SK-N-SH treated with all-trans-retinoic acid at 6 μM for 48 hours (cell line): Measurements from ENCODE around the gene MAP3K14.

Source experiments
- ATAC-seq: fragments of 200-7000 bp; cut with Tn5 transposase; 3 replicates; pipeline ENCODE4 v1.9.1; 2020; ENCODE audit warnings: mild to moderate bottlenecking, moderate library complexity
- BACH2 ChIP-seq: fragments of 250-450 bp; sonication (Bioruptor Pico); IDR thresholded peaks from 2 replicates; pipeline ENCODE4 v1.9.0; 2021; ENCODE audit warnings: mild to moderate bottlenecking, borderline replicate concordance
- CSDC2 ChIP-seq: fragments of 250-450 bp; sonication (Bioruptor Pico); IDR thresholded peaks from 2 replicates; pipeline ENCODE4 v1.5.0; 2020; ENCODE audit warnings: mild to moderate bottlenecking, moderate library complexity
- ESRRG ChIP-seq: fragments of 250-450 bp; sonication (Bioruptor Pico); IDR thresholded peaks from 2 replicates; pipeline ENCODE4 v1.6.1; 2021; ENCODE audit warnings: mild to moderate bottlenecking
- GLIS3 ChIP-seq: fragments of 250-450 bp; sonication (Bioruptor Pico); IDR thresholded peaks from 2 replicates; pipeline ENCODE4 v1.5.0; 2020; ENCODE audit warnings: mild to moderate bottlenecking, moderate library complexity
- ISL1 ChIP-seq: fragments of 250-450 bp; sonication (Bioruptor Pico); IDR thresholded peaks from 2 replicates; pipeline ENCODE4 v2.1.2; 2022; ENCODE audit warnings: mild to moderate bottlenecking, moderate library complexity
- OSR1 ChIP-seq: fragments of 250-450 bp; sonication (Bioruptor Pico); IDR thresholded peaks from 2 replicates; pipeline ENCODE4 v1.8.0; 2022; ENCODE audit warnings: moderate library complexity, mild to moderate bottlenecking, inconsistent platforms
- PPARA ChIP-seq: fragments of 250-450 bp; sonication (Bioruptor Pico); IDR thresholded peaks from 2 replicates; pipeline ENCODE4 v1.5.0; 2020; ENCODE audit warnings: mild to moderate bottlenecking, borderline replicate concordance
- RARB ChIP-seq: fragments of 250-450 bp; sonication (Bioruptor Pico); IDR thresholded peaks from 2 replicates; pipeline ENCODE4 v1.8.0; 2021; ENCODE audit warnings: mild to moderate bottlenecking, moderate library complexity
- TCF4 ChIP-seq: fragments of 250-450 bp; sonication (Bioruptor Pico); IDR thresholded peaks from 2 replicates; pipeline ENCODE4 v1.8.0; 2021; ENCODE audit warnings: mild to moderate bottlenecking, moderate library complexity, borderline replicate concordance
- TOX ChIP-seq: fragments of 250-450 bp; sonication (Bioruptor Pico); IDR thresholded peaks from 2 replicates; pipeline ENCODE4 v1.8.0; 2021; ENCODE audit warnings: mild to moderate bottlenecking, moderate library complexity, borderline replicate concordance
- ZC3H10 ChIP-seq: fragments of 250-450 bp; sonication (Bioruptor Pico); IDR thresholded peaks from 2 replicates; pipeline ENCODE4 v1.5.1; 2021; ENCODE audit warnings: mild to moderate bottlenecking, moderate library complexity
- ZFP3 ChIP-seq: fragments of 250-450 bp; sonication (Bioruptor Pico); IDR thresholded peaks from 2 replicates; pipeline ENCODE4 v1.5.0; 2020; ENCODE audit warnings: mild to moderate bottlenecking, moderate library complexity
- ZNF565 ChIP-seq: fragments of 450-650 bp; formaldehyde crosslinking; conservative IDR thresholded peaks from 2 replicates; pipeline ENCODE4 v1.5.0; 2020; ENCODE audit warnings: low read depth, mild to moderate bottlenecking, moderate library complexity
- ZNF70 ChIP-seq: fragments of 450-650 bp; formaldehyde crosslinking; IDR thresholded peaks from 2 replicates; pipeline ENCODE4 v1.5.0; 2020; ENCODE audit warnings: mild to moderate bottlenecking, moderate library complexity
- ZNF8 ChIP-seq: fragments of 450-650 bp; formaldehyde crosslinking; IDR thresholded peaks from 2 replicates; pipeline ENCODE4 v1.5.0; 2020; ENCODE audit warnings: mild to moderate bottlenecking, moderate library complexity
- TF ChIP-seq, protein P1 (sequence below): fragments of 250-450 bp; sonication (Bioruptor Pico); IDR thresholded peaks from 2 replicates; pipeline ENCODE4 v1.5.1; 2021; ENCODE audit warnings: mild to moderate bottlenecking, moderate library complexity
- TF ChIP-seq, protein P2 (sequence below): fragments of 250-450 bp; sonication (Bioruptor Pico); IDR thresholded peaks from 2 replicates; pipeline ENCODE4 v1.8.0; 2021; ENCODE audit warnings: low read depth, mild to moderate bottlenecking, moderate library complexity, borderline replicate concordance
- TF ChIP-seq, protein P3 (sequence below): fragments of 250-450 bp; sonication (Bioruptor Pico); IDR thresholded peaks from 2 replicates; pipeline ENCODE4 v1.8.0; 2020; ENCODE audit warnings: mild to moderate bottlenecking, moderate library complexity, borderline replicate concordance
- TF ChIP-seq, protein P4 (sequence below): fragments of 250-450 bp; sonication (Bioruptor Pico); IDR thresholded peaks from 2 replicates; pipeline ENCODE4 v1.5.1; 2020; ENCODE audit warnings: low read depth, mild to moderate bottlenecking, moderate library complexity

The MAP3K14 gene

DNA sequence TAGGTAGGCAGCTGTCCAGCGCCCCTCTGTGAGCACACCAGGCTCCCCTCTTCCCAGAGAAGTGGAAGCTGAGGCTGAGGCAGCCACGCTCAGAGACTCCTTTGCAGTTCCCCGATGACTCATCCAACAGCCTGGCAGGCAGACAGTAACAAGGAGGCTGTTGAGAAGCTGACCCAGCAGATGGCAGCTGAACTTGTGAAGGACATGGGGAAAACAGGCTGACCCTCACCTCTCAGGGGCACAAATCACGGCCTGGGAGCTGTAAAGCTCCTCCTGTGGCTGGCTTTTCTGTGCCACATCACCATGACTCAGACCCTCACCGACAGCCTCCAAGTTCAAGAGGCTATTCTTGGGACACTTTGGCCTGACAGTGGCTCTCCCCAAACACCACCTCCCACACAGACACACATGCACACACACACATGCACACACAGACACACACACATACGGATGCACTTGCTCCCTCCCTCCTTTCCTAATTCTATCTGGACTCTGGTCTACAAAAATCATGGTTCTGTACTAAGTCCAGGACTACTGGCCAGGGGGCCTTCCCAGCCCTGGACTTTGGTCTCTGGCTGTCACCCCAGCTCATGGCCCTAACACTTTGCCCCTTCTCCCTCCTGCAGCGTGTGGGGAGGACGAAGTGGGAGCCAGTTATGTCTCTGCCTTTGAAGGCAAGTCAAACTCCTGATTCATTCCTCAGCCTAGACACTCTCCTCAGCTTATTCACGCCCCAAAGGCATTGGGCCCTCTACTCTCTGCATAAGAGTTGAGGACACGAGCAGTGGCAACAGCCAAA lies 23.2 kb downstream of the MAP3K14 start:
- TF ChIP-seq CSDC2 (CRISPR knock-in tag) (no peak), TCF4 (CRISPR knock-in tag) (no peak), ZFP3 (CRISPR knock-in tag) (no peak), ISL1 (0 out of 2 replicates have a peak, but pooled peaks have one; percentile 14), ZNF565 (CRISPR knock-in tag) (no peak)
- ATAC-seq, result peak; percentile 83

DNA sequence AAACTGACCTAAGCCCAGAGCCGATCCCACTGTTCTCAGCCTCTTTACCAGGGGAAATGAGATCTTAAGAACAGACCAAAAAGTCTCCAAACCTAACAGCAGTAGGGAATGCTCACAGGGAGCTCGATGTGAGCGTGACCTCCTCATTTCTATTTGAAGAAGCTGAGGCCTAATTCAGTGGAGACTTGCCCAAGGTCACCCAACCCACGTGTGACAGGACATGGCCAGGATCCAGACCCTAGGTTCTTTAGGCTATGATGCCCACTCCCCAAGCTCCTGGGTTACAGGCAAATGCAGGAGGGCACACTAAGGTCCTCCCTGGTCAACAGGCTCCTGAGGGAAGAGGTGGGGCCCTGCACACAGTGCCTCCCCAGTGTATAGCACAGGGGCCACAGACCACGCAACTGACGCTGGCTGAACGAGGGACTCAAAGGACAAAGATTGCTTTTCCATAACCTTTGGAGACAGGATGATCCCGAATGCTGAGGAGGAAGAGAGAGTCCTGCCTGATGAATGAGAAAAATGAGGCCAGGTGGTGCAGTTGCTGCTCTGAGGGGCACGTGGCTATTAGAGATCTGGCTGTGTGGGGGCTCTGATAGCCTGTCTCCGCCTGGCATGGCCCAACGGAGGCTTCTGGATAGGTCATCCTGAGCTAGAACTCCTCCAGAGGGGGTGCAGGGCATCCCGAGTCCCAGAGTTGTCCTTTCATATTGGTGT lies 24.0 kb downstream of the MAP3K14 start:
- ATAC-seq, result no peak
- no peak for TF ChIP-seq ZNF70 (CRISPR knock-in tag)
- TF ChIP-seq, protein P1, sequence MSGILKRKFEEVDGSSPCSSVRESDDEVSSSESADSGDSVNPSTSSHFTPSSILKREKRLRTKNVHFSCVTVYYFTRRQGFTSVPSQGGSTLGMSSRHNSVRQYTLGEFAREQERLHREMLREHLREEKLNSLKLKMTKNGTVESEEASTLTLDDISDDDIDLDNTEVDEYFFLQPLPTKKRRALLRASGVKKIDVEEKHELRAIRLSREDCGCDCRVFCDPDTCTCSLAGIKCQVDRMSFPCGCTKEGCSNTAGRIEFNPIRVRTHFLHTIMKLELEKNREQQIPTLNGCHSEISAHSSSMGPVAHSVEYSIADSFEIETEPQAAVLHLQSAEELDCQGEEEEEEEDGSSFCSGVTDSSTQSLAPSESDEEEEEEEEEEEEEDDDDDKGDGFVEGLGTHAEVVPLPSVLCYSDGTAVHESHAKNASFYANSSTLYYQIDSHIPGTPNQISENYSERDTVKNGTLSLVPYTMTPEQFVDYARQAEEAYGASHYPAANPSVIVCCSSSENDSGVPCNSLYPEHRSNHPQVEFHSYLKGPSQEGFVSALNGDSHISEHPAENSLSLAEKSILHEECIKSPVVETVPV, result no peak
- TF ChIP-seq, protein P2, sequence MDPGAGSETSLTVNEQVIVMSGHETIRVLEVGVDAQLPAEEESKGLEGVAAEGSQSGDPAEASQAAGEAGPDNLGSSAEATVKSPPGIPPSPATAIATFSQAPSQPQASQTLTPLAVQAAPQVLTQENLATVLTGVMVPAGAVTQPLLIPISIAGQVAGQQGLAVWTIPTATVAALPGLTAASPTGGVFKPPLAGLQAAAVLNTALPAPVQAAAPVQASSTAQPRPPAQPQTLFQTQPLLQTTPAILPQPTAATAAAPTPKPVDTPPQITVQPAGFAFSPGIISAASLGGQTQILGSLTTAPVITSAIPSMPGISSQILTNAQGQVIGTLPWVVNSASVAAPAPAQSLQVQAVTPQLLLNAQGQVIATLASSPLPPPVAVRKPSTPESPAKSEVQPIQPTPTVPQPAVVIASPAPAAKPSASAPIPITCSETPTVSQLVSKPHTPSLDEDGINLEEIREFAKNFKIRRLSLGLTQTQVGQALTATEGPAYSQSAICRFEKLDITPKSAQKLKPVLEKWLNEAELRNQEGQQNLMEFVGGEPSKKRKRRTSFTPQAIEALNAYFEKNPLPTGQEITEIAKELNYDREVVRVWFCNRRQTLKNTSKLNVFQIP (CRISPR knock-in tag), result no peak
- TF ChIP-seq, protein P3, sequence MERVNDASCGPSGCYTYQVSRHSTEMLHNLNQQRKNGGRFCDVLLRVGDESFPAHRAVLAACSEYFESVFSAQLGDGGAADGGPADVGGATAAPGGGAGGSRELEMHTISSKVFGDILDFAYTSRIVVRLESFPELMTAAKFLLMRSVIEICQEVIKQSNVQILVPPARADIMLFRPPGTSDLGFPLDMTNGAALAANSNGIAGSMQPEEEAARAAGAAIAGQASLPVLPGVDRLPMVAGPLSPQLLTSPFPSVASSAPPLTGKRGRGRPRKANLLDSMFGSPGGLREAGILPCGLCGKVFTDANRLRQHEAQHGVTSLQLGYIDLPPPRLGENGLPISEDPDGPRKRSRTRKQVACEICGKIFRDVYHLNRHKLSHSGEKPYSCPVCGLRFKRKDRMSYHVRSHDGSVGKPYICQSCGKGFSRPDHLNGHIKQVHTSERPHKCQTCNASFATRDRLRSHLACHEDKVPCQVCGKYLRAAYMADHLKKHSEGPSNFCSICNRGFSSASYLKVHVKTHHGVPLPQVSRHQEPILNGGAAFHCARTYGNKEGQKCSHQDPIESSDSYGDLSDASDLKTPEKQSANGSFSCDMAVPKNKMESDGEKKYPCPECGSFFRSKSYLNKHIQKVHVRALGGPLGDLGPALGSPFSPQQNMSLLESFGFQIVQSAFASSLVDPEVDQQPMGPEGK (CRISPR knock-in tag), result no peak
- TF ChIP-seq, all 23 proteins: peak for 0

DNA sequence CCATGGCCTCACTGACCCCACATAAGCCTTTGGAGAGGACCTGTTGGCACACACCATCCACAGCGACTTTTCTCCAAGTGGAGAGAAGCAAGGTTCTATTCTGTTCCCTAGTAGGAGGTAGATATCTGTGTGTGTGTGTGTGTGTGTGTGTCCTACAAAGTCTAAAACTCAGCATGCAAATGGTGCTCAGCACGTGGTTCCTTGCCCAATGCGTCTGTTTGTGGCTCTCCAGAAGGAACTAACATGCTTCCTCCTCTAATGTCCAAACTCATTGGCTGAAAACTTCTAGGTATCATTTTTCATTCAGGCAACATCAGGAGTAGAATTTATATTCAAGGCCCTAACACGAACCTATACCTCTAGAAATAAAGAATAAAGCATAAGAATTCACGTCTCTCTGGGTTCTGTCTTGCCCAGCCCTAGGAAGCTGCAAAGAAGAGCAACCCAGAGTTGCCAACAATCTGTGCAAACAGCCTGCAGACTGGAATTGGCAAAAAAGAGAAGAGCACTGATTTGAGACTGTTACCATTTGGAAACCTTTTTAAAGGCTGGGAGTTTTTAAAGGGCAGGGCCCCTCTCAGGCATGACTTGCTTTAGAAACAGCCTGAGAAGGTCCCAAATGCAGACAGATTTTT lies 25.5 kb downstream of the MAP3K14 start:
- TF ChIP-seq PPARA (CRISPR knock-in tag), result no peak
- no peak for TF ChIP-seq BACH2 (CRISPR knock-in tag)
- no peak for TF ChIP-seq ZNF565 (CRISPR knock-in tag)
- TF ChIP-seq, protein P4, sequence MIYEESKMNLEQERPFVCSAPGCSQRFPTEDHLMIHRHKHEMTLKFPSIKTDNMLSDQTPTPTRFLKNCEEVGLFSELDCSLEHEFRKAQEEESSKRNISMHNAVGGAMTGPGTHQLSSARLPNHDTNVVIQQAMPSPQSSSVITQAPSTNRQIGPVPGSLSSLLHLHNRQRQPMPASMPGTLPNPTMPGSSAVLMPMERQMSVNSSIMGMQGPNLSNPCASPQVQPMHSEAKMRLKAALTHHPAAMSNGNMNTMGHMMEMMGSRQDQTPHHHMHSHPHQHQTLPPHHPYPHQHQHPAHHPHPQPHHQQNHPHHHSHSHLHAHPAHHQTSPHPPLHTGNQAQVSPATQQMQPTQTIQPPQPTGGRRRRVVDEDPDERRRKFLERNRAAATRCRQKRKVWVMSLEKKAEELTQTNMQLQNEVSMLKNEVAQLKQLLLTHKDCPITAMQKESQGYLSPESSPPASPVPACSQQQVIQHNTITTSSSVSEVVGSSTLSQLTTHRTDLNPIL (CRISPR knock-in tag), result no peak
- TF ChIP-seq CSDC2 (CRISPR knock-in tag), result no peak
- TF ChIP-seq OSR1, result no peak
- TF ChIP-seq, protein P3 (CRISPR knock-in tag), result no peak
- TF ChIP-seq RARB (CRISPR knock-in tag), result no peak
- TF ChIP-seq TOX, result no peak
- no peak for TF ChIP-seq ISL1
- no peak for TF ChIP-seq ZC3H10 (CRISPR knock-in tag)
- TF ChIP-seq, all 23 proteins: peak for 0
- no peak for ATAC-seq

DNA sequence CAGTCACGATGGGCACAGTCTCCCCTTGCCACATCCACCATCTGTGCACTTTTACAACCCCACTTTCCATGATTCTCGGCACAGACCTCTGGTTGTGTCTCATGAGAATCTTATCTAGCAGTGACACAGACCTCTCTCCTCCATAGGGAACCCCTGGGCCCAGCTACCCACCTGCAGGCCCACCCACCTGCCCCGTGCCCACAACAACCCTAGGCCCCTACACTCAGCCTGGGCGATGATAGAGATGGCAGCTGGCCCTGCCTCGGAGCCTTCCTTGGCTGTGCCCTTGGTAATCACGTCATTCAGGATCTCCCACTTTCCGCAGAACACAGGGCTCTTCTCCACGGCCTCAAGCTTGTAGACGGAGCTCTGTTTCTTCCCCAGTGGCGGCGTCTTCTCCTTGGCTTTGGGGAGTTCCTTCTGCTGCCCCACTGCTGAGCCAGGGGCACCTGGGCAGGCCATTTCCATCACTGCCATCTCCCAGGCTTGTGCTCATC lies 26.5 kb downstream of the MAP3K14 start:
- ATAC-seq, result no peak
- TF ChIP-seq ESRRG, result no peak
- TF ChIP-seq, protein P3 (CRISPR knock-in tag), result no peak
- TF ChIP-seq ZNF8 (CRISPR knock-in tag), result no peak
- no peak for TF ChIP-seq TOX
- no peak for TF ChIP-seq PPARA (CRISPR knock-in tag)
- no peak for TF ChIP-seq GLIS3 (CRISPR knock-in tag)
- TF ChIP-seq ZFP3 (CRISPR knock-in tag), result no peak
- TF ChIP-seq CSDC2 (CRISPR knock-in tag), result no peak
- TF ChIP-seq ISL1, result no peak
